Neural progenitor cell (in vitro differentiated cells): ENCODE measurements around the gene ZNF497. TPM values are rescaled to one million over a fixed set of nuclear protein-coding genes. Genes with fewer than 3 reads are reported as not detected.

Experiments used
- DNase-seq: peaks from one replicate; pipeline ENCODE4 v3.0.0-alpha.2; 2016; ENCODE audit warnings: low spot score
- H2AFZ ChIP-seq: fragments of 200-600 bp; sonication (generic); replicated peaks from 2 replicates; pipeline ENCODE4 v1.6.1; 2016; ENCODE audit warnings: antibody characterized with exemption
- H3F3A ChIP-seq: fragments of 200-600 bp; sonication (generic); 2 replicates; pipeline ENCODE4 v1.6.1; 2016; ENCODE audit warnings: antibody characterized with exemption, low read depth
- H3K27ac ChIP-seq: fragments of 200-600 bp; sonication (generic); 2 replicates; pipeline ENCODE4 v1.5.1; 2016; ENCODE audit warnings: mild to moderate bottlenecking
- H3K27me3 ChIP-seq: fragments of 200-600 bp; sonication (generic); 2 replicates; pipeline ENCODE4 v1.6.1; 2016; ENCODE audit warnings: mild to moderate bottlenecking, moderate library complexity
- H3K36me3 ChIP-seq: fragments of 200-600 bp; sonication (generic); 2 replicates; pipeline ENCODE4 v1.5.1; 2016
- H3K4me1 ChIP-seq: fragments of 200-600 bp; sonication (generic); 2 replicates; pipeline ENCODE4 v1.6.1; 2016; ENCODE audit warnings: mixed run types
- H3K4me2 ChIP-seq: fragments of 200-600 bp; sonication (generic); 2 replicates; pipeline ENCODE4 v1.6.1; 2016
- H3K4me3 ChIP-seq: fragments of 200-600 bp; sonication (generic); 2 replicates; pipeline ENCODE4 v1.5.1; 2016
- H3K79me2 ChIP-seq: fragments of 200-600 bp; sonication (generic); 2 replicates; pipeline ENCODE4 v1.6.1; 2016; ENCODE audit warnings: low read depth
- H3K9ac ChIP-seq: fragments of 200-600 bp; sonication (generic); 2 replicates; pipeline ENCODE4 v1.6.1; 2016
- H3K9me3 ChIP-seq: fragments of 200-600 bp; sonication (generic); 2 replicates; pipeline ENCODE4 v1.5.1; 2016; ENCODE audit warnings: low read depth
- H4K20me1 ChIP-seq: fragments of 200-600 bp; sonication (generic); 2 replicates; pipeline ENCODE4 v1.6.1; 2016; ENCODE audit warnings: low read depth
- H3K27ac Mint-ChIP-seq: 3 replicates; pipeline ENCODE4 v1.8.0; 2021; ENCODE audit warnings: mixed read lengths
- H3K27me3 Mint-ChIP-seq: 2 replicates; pipeline ENCODE4 v1.8.0; 2022; ENCODE audit warnings: low read depth, mild to moderate bottlenecking, inconsistent platforms, moderate library complexity, mixed read lengths; ENCODE audit not compliant: insufficient read depth
- H3K36me3 Mint-ChIP-seq: 3 replicates; pipeline ENCODE4 v1.8.0; 2021; ENCODE audit warnings: mixed read lengths
- H3K4me1 Mint-ChIP-seq: 3 replicates; pipeline ENCODE4 v1.8.0; 2021; ENCODE audit warnings: mixed read lengths
- H3K4me3 Mint-ChIP-seq: 3 replicates; pipeline ENCODE4 v1.8.0; 2021; ENCODE audit warnings: mild to moderate bottlenecking, moderate library complexity, mixed read lengths
- H3K9me3 Mint-ChIP-seq: 3 replicates; pipeline ENCODE4 v1.8.0; 2020; ENCODE audit warnings: mixed read lengths
- EZH2 ChIP-seq: fragments of 200-600 bp; sonication (generic); IDR thresholded peaks from 2 replicates; pipeline ENCODE4 v1.6.1; 2017; ENCODE audit warnings: antibody characterized with exemption, mild to moderate bottlenecking, moderate library complexity
- EZH2phosphoT487 ChIP-seq: fragments of 200-600 bp; sonication (generic); IDR thresholded peaks from 2 replicates; pipeline ENCODE4 v1.6.1; 2017; ENCODE audit warnings: antibody characterized with exemption
- total RNA-seq: library from RNA; depleted of rRNA; stranded (reverse); fragments of >200 nt; gene quantifications from 2 replicates; pipeline ENCODE4 v1.2.3, GENCODE V29; 2015; ENCODE audit warnings: low replicate concordance
- TF ChIP-seq, protein P1 (sequence below): fragments of 200-600 bp; sonication (generic); IDR thresholded peaks from 2 replicates; pipeline ENCODE4 v1.5.1; 2017; ENCODE audit warnings: antibody characterized with exemption, mild to moderate bottlenecking

The ZNF497 gene
- 3.7 and 8.0 TPM in 2 replicates for total RNA-seq

DNA sequence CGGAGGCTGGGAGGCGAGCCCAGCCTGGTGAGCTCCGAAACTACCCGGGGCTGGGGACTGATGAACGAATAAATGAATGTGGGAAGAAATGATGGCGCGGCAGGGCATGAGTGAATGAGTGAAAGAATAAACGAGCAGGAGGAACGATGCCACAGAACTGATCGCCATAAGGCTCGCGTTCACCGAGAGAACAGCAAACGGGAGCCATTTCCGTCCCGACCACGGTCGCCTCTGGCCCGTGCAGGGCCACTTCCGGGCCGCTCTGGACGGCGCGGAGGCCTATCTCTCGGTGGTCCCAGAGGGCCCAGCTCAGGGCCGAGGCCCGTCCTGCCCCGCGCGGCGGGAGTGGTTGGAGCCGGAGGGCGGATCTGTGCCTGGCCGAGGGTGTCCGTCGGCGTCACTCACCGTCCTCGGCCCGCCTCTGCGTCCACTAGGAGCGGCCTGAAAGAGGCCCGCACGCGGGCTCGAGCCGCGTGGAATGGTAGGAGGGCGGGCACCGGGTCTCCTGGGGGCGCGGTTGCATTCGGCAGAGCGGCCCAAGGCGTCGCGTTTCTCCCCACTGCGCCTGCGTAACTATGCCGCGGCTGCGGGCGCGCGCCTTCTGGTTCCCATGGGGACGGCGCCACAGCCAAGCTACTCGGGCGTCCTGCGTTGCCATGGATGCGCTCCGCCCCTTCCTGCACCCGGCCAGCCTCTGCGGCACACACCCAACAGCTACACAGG lies at the start of gene ZNF497:
TSS of gene ZNF497 (minus strand) at position 480 of the 723 bp plus-strand sequence. CDS start 5,116 bp downstream, outside the sequence.
- H3F3A ChIP-seq: peaks cover 7% of the 10 kb centered on the region
- TF ChIP-seq, protein P1, sequence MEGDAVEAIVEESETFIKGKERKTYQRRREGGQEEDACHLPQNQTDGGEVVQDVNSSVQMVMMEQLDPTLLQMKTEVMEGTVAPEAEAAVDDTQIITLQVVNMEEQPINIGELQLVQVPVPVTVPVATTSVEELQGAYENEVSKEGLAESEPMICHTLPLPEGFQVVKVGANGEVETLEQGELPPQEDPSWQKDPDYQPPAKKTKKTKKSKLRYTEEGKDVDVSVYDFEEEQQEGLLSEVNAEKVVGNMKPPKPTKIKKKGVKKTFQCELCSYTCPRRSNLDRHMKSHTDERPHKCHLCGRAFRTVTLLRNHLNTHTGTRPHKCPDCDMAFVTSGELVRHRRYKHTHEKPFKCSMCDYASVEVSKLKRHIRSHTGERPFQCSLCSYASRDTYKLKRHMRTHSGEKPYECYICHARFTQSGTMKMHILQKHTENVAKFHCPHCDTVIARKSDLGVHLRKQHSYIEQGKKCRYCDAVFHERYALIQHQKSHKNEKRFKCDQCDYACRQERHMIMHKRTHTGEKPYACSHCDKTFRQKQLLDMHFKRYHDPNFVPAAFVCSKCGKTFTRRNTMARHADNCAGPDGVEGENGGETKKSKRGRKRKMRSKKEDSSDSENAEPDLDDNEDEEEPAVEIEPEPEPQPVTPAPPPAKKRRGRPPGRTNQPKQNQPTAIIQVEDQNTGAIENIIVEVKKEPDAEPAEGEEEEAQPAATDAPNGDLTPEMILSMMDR: no peak
- TF ChIP-seq EZH2: no peak
- no peak for TF ChIP-seq EZH2phosphoT487
- H3K9ac ChIP-seq: peak within 1 kb of the TSS; percentile 67
- peak; percentile 98 for DNase-seq
- H4K20me1 ChIP-seq: no peaks in the 10 kb centered on the region
- Mint-ChIP-seq H3K27ac (peak within 1 kb of the TSS; percentile 97), H3K36me3 (peaks cover 5% of the 10 kb centered on the region), H3K9me3 (no peaks in the 10 kb centered on the region), H3K4me1 (peaks cover 13% of the 10 kb centered on the region), H3K4me3 (peak within 1 kb of the TSS; percentile 96), H3K27me3 (peaks cover 11% of the 10 kb centered on the region)
- H3K4me2 ChIP-seq: peak within 1 kb of the TSS; percentile 85
- H3K79me2 ChIP-seq: peaks cover 10% of the 10 kb centered on the region
- no peaks in the 10 kb centered on the region for H3K27me3 ChIP-seq
- no peaks in the 10 kb centered on the region for H3K36me3 ChIP-seq
- H3K9me3 ChIP-seq: no peaks in the 10 kb centered on the region
- peak within 1 kb of the TSS; percentile 59 for H3K4me3 ChIP-seq
- no peaks in the 10 kb centered on the region for H3K4me1 ChIP-seq
- peak within 1 kb of the TSS; percentile 60 for H2AFZ ChIP-seq
- H3K27ac ChIP-seq: peak within 1 kb of the TSS; percentile 54

DNA sequence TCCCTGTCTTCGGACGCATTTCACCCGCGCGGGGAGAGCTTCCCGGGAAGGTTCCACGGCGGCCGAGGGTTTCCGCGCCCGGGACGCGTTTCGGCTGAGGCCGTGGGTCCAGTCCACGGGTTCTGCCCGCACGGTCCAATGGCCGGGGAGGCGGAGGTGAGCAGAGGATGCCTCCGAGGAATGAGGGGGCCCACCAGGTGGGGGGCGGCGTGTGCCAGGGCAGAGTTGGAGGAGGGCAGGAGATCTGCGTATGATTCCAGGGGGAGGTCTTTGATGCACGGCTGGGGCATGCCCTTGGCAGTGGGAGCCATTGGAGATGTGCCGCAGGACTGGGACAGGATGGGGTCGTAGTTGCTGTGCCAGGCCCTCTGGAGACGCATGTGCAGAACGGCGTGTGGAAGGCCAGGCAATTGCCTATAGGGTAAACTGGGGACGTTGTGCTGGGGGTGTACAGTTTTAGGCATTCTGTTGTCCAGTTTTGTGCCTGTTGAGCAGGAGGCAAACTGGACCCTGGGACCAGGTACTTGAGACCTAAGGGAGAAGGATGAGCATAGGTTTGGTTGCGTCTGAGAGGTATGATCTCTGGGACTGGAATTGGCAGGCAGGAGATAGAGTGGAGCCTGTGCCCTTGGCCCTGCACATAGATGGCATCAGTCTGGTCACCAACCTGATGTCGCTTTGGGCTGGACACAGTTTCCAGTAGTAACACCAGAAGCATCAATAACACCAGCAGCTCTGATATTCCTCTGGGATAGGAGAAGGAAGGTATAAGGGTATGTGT lies 46.6 kb upstream of the ZNF497 start:
- peaks cover 9% of the 10 kb centered on the region for H3K27me3 Mint-ChIP-seq
- peaks cover 30% of the 10 kb centered on the region for H3K36me3 Mint-ChIP-seq
- Histone ChIP-seq H3K36me3 (no peaks in the 10 kb centered on the region), H3K4me2 (peak overlapping the region; percentile 98), H4K20me1 (no peaks in the 10 kb centered on the region), H3F3A (peaks cover 16% of the 10 kb centered on the region), H3K79me2 (no peaks in the 10 kb centered on the region), H3K4me1 (peaks cover 11% of the 10 kb centered on the region), H2AFZ (peak overlapping the region; percentile 28), H3K9ac (no peak overlapping the region), H3K27me3 (no peaks in the 10 kb centered on the region), H3K4me3 (peak overlapping the region; percentile 78), H3K9me3 (no peaks in the 10 kb centered on the region), H3K27ac (no peak overlapping the region)
- H3K27ac Mint-ChIP-seq: peak overlapping the region; percentile 95
- TF ChIP-seq EZH2 (no peak), EZH2phosphoT487 (no peak)
- TF ChIP-seq, protein P1: no peak
- peaks cover 18% of the 10 kb centered on the region for H3K9me3 Mint-ChIP-seq
- H3K4me1 Mint-ChIP-seq: peaks cover 30% of the 10 kb centered on the region
- peak; percentile 37 for DNase-seq
- H3K4me3 Mint-ChIP-seq: peak overlapping the region; percentile 96

DNA sequence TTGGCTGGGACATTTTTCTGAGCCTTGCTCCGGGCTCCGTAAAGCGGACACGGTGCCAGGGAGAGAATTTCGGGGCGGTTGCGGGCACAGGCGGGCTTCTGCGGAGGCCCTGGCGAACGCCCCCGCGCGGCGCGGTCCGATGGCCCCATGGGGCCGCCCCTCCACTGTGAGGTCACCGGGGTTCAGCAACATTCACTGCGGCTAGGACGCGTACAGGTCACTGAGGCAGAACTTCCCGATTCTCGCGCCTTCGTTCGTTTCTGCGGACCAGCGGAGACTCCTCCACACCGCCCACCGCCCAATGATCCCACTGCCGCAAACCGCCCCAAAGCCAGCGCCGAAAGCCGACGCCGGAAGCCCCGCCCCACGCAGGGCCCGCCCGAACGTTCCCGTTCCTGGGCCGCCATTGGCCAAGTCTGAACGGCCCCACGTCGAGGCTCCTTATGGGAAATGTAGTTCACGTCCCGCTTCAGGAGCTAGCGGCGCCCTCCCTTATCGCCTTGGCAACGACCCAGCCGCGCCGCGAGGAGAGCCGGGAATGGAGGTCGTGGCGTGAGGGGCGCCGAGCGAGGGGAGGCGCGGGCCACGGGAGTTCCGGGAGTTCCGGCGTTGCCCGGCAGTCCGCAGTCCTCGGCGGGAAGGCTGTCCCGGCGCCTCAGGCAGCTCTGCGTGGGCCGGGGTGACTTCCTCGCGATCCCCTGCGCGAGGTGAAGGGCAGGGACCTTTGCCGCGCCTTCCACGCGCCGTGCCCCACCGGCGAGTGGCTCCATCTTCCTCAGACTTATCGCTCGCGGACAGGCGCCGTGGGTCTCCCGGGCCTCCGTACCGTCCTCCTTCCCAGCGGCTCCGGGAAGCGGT lies 45.8 kb upstream of the ZNF497 start, which contains the start of gene ZNF584:
TSS of gene ZNF584 (plus strand) at position 498 of the 858 bp plus-strand sequence. CDS start 499 bp downstream, outside the sequence.
- peak within 1 kb of the TSS; percentile 66 for H3K9ac ChIP-seq
- TF ChIP-seq EZH2phosphoT487 (no peak), EZH2 (peak; percentile 29)
- Mint-ChIP-seq H3K27ac (peak within 1 kb of the TSS; percentile 95), H3K36me3 (peaks cover 29% of the 10 kb centered on the region), H3K27me3 (peaks cover 9% of the 10 kb centered on the region), H3K4me3 (peak within 1 kb of the TSS; percentile 96), H3K4me1 (peaks cover 32% of the 10 kb centered on the region), H3K9me3 (peaks cover 22% of the 10 kb centered on the region)
- H3K4me1 ChIP-seq: peaks cover 11% of the 10 kb centered on the region
- peak within 1 kb of the TSS; percentile 98 for H3K4me2 ChIP-seq
- peak within 1 kb of the TSS; percentile 78 for H3K4me3 ChIP-seq
- peak within 1 kb of the TSS; percentile 63 for H3K27ac ChIP-seq
- no peaks in the 10 kb centered on the region for H3K9me3 ChIP-seq
- peak; percentile 99 for DNase-seq
- no peaks in the 10 kb centered on the region for H3K79me2 ChIP-seq
- H3F3A ChIP-seq: peaks cover 20% of the 10 kb centered on the region
- no peaks in the 10 kb centered on the region for H3K36me3 ChIP-seq
- H2AFZ ChIP-seq: peak within 1 kb of the TSS; percentile 56
- H4K20me1 ChIP-seq: no peaks in the 10 kb centered on the region
- H3K27me3 ChIP-seq: no peaks in the 10 kb centered on the region
